OCI-LY7 (cell line): ENCODE data around the gene IPPK.

ENCODE experiments used
- EZH2phosphoT487 ChIP-seq: fragments of 200-600 bp; sonication (generic); IDR thresholded peaks from 2 replicates; pipeline ENCODE4 v1.6.1; 2018; ENCODE audit warnings: low read depth, borderline replicate concordance, mild to moderate bottlenecking, mixed run types, antibody characterized with exemption, low read length, moderate library complexity, mixed read lengths
- TF ChIP-seq, protein P1 (sequence below): fragments of 200-600 bp; sonication (generic); conservative IDR thresholded peaks from 2 replicates; pipeline ENCODE4 v1.5.1; 2014; ENCODE audit warnings: mild to moderate bottlenecking, antibody characterized with exemption, low read length, moderate library complexity, mixed read lengths

- TF ChIP-seq, protein P1, sequence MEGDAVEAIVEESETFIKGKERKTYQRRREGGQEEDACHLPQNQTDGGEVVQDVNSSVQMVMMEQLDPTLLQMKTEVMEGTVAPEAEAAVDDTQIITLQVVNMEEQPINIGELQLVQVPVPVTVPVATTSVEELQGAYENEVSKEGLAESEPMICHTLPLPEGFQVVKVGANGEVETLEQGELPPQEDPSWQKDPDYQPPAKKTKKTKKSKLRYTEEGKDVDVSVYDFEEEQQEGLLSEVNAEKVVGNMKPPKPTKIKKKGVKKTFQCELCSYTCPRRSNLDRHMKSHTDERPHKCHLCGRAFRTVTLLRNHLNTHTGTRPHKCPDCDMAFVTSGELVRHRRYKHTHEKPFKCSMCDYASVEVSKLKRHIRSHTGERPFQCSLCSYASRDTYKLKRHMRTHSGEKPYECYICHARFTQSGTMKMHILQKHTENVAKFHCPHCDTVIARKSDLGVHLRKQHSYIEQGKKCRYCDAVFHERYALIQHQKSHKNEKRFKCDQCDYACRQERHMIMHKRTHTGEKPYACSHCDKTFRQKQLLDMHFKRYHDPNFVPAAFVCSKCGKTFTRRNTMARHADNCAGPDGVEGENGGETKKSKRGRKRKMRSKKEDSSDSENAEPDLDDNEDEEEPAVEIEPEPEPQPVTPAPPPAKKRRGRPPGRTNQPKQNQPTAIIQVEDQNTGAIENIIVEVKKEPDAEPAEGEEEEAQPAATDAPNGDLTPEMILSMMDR: no peak
- TF ChIP-seq EZH2phosphoT487: no peak
Observed at GRCh38 chr9:92592946-92593861, 76.7 kb downstream of the IPPK start.
